OCI-M2 (cell line): ENCODE measurements around the gene AAMP.

Experiments used
- DNase-seq: peaks from one replicate; lab custom pipeline; 2025; ENCODE audit not compliant: unreplicated experiment; lab: John Stamatoyannopoulos, UW

AAMP gene

GRCh38 chr2:218260166-218260565, 9.8 kb downstream of the AAMP start:
- no peak for DNase-seq

- no peak for DNase-seq
These were observed 10.6 kb downstream of the AAMP start for GRCh38 chr2:218259099-218259961.

- DNase-seq: no peak
These were observed 12.5 kb downstream of the AAMP start for GRCh38 chr2:218257390-218257981.

GRCh38 chr2:218256612-218257350, 13.2 kb downstream of the AAMP start:
- no peak for DNase-seq

GRCh38 chr2:218255446-218255845, 14.5 kb downstream of the AAMP start:
- no peak for DNase-seq

- DNase-seq: no peak
These were observed 16.7 kb downstream of the AAMP start for GRCh38 chr2:218253232-218253625.

GRCh38 chr2:218252509-218253231, 17.3 kb downstream of the AAMP start:
- no peak for DNase-seq

- no peak for DNase-seq
These were observed 20.2 kb downstream of the AAMP start for GRCh38 chr2:218249691-218250090.

GRCh38 chr2:218245214-218245613, 24.7 kb downstream of the AAMP start:
- DNase-seq: no peak

- no peak for DNase-seq
These were observed 25.3 kb downstream of the AAMP start for GRCh38 chr2:218244665-218245064.

- DNase-seq: no peak
These were observed 25.7 kb downstream of the AAMP start for GRCh38 chr2:218244204-218244603.

GRCh38 chr2:218238887-218239286, 31.1 kb downstream of the AAMP start:
- DNase-seq: no peak

- no peak for DNase-seq
These were observed 33.1 kb downstream of the AAMP start for GRCh38 chr2:218236829-218237228.

GRCh38 chr2:218235017-218235416, 34.9 kb downstream of the AAMP start:
- no peak for DNase-seq

- no peak for DNase-seq
These were observed 35.4 kb downstream of the AAMP start for GRCh38 chr2:218234521-218234920.

- DNase-seq: no peak
These were observed 36.4 kb downstream of the AAMP start for GRCh38 chr2:218233543-218233942.

GRCh38 chr2:218230882-218231281, 39.1 kb downstream of the AAMP start:
- DNase-seq: no peak

GRCh38 chr2:218229851-218230250, 40.1 kb downstream of the AAMP start:
- DNase-seq: no peak

GRCh38 chr2:218229239-218229638, 40.7 kb downstream of the AAMP start:
- no peak for DNase-seq

- no peak for DNase-seq
These were observed 41.4 kb downstream of the AAMP start for GRCh38 chr2:218228366-218229090.

- no peak for DNase-seq
These were observed 43.0 kb downstream of the AAMP start for GRCh38 chr2:218226903-218227302.
